Dendritic cell treated with granulocyte-macrophage colony-stimulating factor and Interleukin-4, amounts not matched to agents 40 ng/mL and 50 ng/mL, for 4 days (primary cell): ENCODE results near the gene PLK1.

Experiments
- H3K27ac Mint-ChIP-seq: one replicate; pipeline ENCODE4 v1.8.0; 2022; ENCODE audit warnings: mild to moderate bottlenecking, mixed read lengths
- H3K27me3 Mint-ChIP-seq: one replicate; pipeline ENCODE4 v1.8.0; 2022; ENCODE audit warnings: mild to moderate bottlenecking, mixed read lengths
- H3K36me3 Mint-ChIP-seq: one replicate; pipeline ENCODE4 v1.8.0; 2022; ENCODE audit warnings: low read depth, mixed read lengths
- H3K4me1 Mint-ChIP-seq: one replicate; pipeline ENCODE4 v1.8.0; 2022; ENCODE audit warnings: low read depth, mixed read lengths
- H3K4me3 Mint-ChIP-seq: one replicate; pipeline ENCODE4 v1.8.0; 2022; ENCODE audit warnings: mild to moderate bottlenecking, moderate library complexity, mixed read lengths
- H3K9me3 Mint-ChIP-seq: one replicate; pipeline ENCODE4 v1.8.0; 2022; ENCODE audit warnings: mixed read lengths
- intact Hi-C: fragments of 100-400 bp; cut with micrococcal nuclease; formaldehyde crosslinking; loops from one replicate; pipeline ENCODE4 v1.15.0; 2022

PLK1 gene

GRCh38 chr16:23739516-23739915, 60.8 kb downstream of the PLK1 start:
- H3K4me3 Mint-ChIP-seq: no peak overlapping the region
- H3K27me3 Mint-ChIP-seq: peaks cover 20% of the 10 kb centered on the region
- H3K9me3 Mint-ChIP-seq: no peaks in the 10 kb centered on the region
- H3K27ac Mint-ChIP-seq: no peak overlapping the region
- H3K4me1 Mint-ChIP-seq: peaks cover 6% of the 10 kb centered on the region
- H3K36me3 Mint-ChIP-seq: no peaks in the 10 kb centered on the region
- intact Hi-C loops: loop anchor here (10.0 kb wide), 1 partner anchor 765 kb away; no protein-coding TSS in a partner anchor
